HepG2 (cell line): ENCODE measurements around the gene POFUT2. TPM values are rescaled to one million over a fixed set of nuclear protein-coding genes. Genes with fewer than 3 reads are reported as not detected.

ENCODE experiments used
- ATF2 ChIP-seq: sonication (generic); formaldehyde crosslinking; IDR thresholded peaks from 2 replicates; pipeline ENCODE4 v1.4.0; 2020; ENCODE audit warnings: missing genetic modification reagents
- BHLHE40 ChIP-seq: IDR thresholded peaks from 2 replicates; pipeline ENCODE4 v1.6.1; 2011; ENCODE audit warnings: low read length, improper control_type of control experiment
- HNRNPUL1 ChIP-seq: fragments of 200-400 bp; formaldehyde crosslinking; IDR thresholded peaks from 2 replicates; pipeline ENCODE4 v1.6.1; 2017; ENCODE audit warnings: low read depth, mild to moderate bottlenecking, low read length, moderate library complexity
- ISL2 ChIP-seq: sonication (generic); formaldehyde crosslinking; IDR thresholded peaks from 2 replicates; pipeline ENCODE4 v1.5.0; 2020; ENCODE audit warnings: missing genetic modification reagents
- MED1 ChIP-seq: sonication (generic); formaldehyde crosslinking; IDR thresholded peaks from 2 replicates; pipeline ENCODE4 v1.4.0; 2020; ENCODE audit warnings: missing genetic modification reagents
- MLLT10 ChIP-seq: sonication (generic); formaldehyde crosslinking; IDR thresholded peaks from 2 replicates; pipeline ENCODE4 v1.4.0; 2020; ENCODE audit warnings: missing genetic modification reagents
- MZF1 ChIP-seq: sonication (generic); formaldehyde crosslinking; IDR thresholded peaks from 2 replicates; pipeline ENCODE4 v1.8.1; 2023; ENCODE audit warnings: mild to moderate bottlenecking, missing genetic modification reagents, borderline replicate concordance
- SALL2 ChIP-seq: sonication (generic); formaldehyde crosslinking; IDR thresholded peaks from 2 replicates; pipeline ENCODE4 v1.8.1; 2023; ENCODE audit warnings: mild to moderate bottlenecking, missing genetic modification reagents, inconsistent platforms
- TARDBP ChIP-seq: sonication (generic); formaldehyde crosslinking; IDR thresholded peaks from 2 replicates; pipeline ENCODE4 v1.8.0; 2022; ENCODE audit warnings: mild to moderate bottlenecking, missing genetic modification reagents
- ZBTB38 ChIP-seq: sonication (generic); formaldehyde crosslinking; IDR thresholded peaks from 2 replicates; pipeline ENCODE4 v1.5.1; 2020; ENCODE audit warnings: mild to moderate bottlenecking, missing genetic modification reagents
- ZNF180 ChIP-seq: sonication (generic); formaldehyde crosslinking; IDR thresholded peaks from 2 replicates; pipeline ENCODE4 v1.4.0; 2020; ENCODE audit warnings: low read depth, missing genetic modification reagents, borderline replicate concordance
- ZNF431 ChIP-seq: sonication (generic); formaldehyde crosslinking; IDR thresholded peaks from 2 replicates; pipeline ENCODE4 v1.9.0; 2022; ENCODE audit warnings: missing genetic modification reagents, low read depth, mild to moderate bottlenecking, borderline replicate concordance
- ZNF460 ChIP-seq: sonication (generic); formaldehyde crosslinking; IDR thresholded peaks from 2 replicates; pipeline ENCODE4 v1.5.1; 2020; ENCODE audit warnings: missing genetic modification reagents, mild to moderate bottlenecking, borderline replicate concordance
- ZNF740 ChIP-seq: sonication (generic); formaldehyde crosslinking; IDR thresholded peaks from 2 replicates; pipeline ENCODE4 v1.4.0; 2020; ENCODE audit warnings: missing genetic modification reagents
- ZNF792 ChIP-seq: IDR thresholded peaks from 2 replicates; pipeline ENCODE4 v1.6.1; 2016
- polyA plus RNA-seq, 8 experiments: library from polyadenylated mRNA; depleted of rRNA in 3 of 8; stranded (reverse) in 7 of 8; unstranded in 1 of 8; fragments of >200 nt; fragmentation: Illumina TruSeq in 4 of 8; extraction: Trizol in 4 of 8; gene quantifications; 2 replicates each; pipeline versions ENCODE4 v1.2.1 to v1.2.3, GENCODE V29; 2011 to 2016; ENCODE audit warnings: low read depth in 4 of 8, missing spikeins in 1 of 8, mixed read lengths in 1 of 8; ENCODE audit not compliant: insufficient read depth in 1 of 8
- total RNA-seq, 5 experiments: library from RNA; depleted of rRNA; stranded (reverse); fragments of >200 nt; fragmentation: Illumina TruSeq; extraction: Trizol; gene quantifications; 2 replicates each; pipeline ENCODE4 v1.2.3, GENCODE V29; 2016; ENCODE audit warnings: low read depth in 1 of 5
- TF ChIP-seq, protein P1 (sequence below): sonication (generic); formaldehyde crosslinking; IDR thresholded peaks from 2 replicates; pipeline ENCODE4 v1.4.0; 2020; ENCODE audit warnings: mild to moderate bottlenecking, low read depth, missing genetic modification reagents
- TF ChIP-seq, protein P2 (sequence below): sonication (generic); formaldehyde crosslinking; conservative IDR thresholded peaks from 2 replicates; pipeline ENCODE4 v1.4.0; 2020; ENCODE audit warnings: mild to moderate bottlenecking, missing genetic modification reagents, moderate library complexity
- TF ChIP-seq, protein P3 (sequence below): sonication (generic); formaldehyde crosslinking; conservative IDR thresholded peaks from 2 replicates; pipeline ENCODE4 v1.4.0; 2020; ENCODE audit warnings: missing genetic modification reagents
- TF ChIP-seq, protein P4 (sequence below): sonication (generic); formaldehyde crosslinking; IDR thresholded peaks from 2 replicates; pipeline ENCODE4 v1.9.0; 2021; ENCODE audit warnings: missing genetic modification reagents, borderline replicate concordance

POFUT2 gene
- total and polyA plus RNA-seq, 2 of the 13 experiments (the other 11 are each of a cell fraction or from before 2014, with no cell fraction given) = 22.8 to 24.0 TPM

DNA sequence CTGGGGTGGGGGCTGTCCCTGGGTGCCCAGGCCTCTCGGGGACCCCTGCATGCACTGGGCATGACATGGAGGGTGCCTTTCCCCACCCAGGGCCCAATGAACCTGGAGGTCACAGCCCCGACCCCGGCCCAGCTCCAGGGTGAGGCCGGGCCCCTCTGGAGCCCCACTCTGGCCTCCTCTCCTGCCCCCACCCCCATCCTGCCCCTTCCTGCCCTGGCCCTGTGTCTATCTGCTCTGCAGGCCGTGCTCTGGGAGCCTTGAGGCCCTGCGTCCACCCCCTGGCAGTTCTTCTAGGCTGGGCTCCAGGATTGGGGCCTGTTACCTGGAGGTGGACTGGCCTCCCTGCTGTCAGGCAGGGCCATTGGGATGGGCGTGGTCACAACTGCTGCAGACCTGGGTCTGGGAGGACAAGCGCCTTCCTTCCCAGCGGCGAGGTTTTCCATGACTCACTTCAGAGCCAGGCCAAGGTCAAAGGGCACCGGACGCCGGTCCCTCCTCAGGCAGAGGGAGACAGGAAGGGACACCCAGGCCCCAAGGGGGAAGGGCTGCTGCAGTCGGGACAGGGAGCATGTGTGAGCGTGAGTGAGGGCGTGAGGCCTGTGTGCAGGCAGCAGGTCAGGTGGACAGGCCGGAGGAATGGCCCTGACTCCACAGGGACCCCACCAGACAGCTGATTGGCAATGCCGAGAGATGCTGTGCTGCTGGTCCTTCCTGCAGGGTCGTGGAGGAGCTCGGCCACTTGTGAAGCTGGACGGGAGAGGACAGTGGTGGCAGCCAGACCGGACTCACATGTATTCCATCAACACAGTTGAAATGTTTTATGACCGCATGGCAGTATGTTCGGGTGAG, 31.1 kb upstream of the POFUT2 start (continued):
- TF ChIP-seq MZF1 (CRISPR knock-in tag) (peak; percentile 18; the same call in 1 of the 2 replicates), TARDBP (CRISPR knock-in tag) (peak; percentile 84; the same call in 1 of the 2 replicates), ZNF740 (no peak), ZBTB38 (CRISPR knock-in tag) (peak; percentile 86), HNRNPUL1 (no peak), MLLT10 (CRISPR knock-in tag) (no peak), BHLHE40 (peak; percentile 6; the same call in 1 of the 2 replicates), ATF2 (no peak), MED1 (CRISPR knock-in tag) (peak; percentile 90), ZNF460 (no peak), ZNF180 (CRISPR knock-in tag) (no peak), ZNF431 (no peak), ZNF792 (CRISPR knock-in tag) (no peak), ISL2 (0 out of 2 replicates have a peak, but pooled peaks have one; percentile 37), SALL2 (CRISPR knock-in tag) (peak; percentile 65; the same call in 1 of the 2 replicates)
- TF ChIP-seq, protein P1, sequence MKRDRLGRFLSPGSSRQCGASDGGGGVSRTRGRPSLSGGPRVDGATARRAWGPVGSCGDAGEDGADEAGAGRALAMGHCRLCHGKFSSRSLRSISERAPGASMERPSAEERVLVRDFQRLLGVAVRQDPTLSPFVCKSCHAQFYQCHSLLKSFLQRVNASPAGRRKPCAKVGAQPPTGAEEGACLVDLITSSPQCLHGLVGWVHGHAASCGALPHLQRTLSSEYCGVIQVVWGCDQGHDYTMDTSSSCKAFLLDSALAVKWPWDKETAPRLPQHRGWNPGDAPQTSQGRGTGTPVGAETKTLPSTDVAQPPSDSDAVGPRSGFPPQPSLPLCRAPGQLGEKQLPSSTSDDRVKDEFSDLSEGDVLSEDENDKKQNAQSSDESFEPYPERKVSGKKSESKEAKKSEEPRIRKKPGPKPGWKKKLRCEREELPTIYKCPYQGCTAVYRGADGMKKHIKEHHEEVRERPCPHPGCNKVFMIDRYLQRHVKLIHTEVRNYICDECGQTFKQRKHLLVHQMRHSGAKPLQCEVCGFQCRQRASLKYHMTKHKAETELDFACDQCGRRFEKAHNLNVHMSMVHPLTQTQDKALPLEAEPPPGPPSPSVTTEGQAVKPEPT = no peak
- TF ChIP-seq, protein P2, sequence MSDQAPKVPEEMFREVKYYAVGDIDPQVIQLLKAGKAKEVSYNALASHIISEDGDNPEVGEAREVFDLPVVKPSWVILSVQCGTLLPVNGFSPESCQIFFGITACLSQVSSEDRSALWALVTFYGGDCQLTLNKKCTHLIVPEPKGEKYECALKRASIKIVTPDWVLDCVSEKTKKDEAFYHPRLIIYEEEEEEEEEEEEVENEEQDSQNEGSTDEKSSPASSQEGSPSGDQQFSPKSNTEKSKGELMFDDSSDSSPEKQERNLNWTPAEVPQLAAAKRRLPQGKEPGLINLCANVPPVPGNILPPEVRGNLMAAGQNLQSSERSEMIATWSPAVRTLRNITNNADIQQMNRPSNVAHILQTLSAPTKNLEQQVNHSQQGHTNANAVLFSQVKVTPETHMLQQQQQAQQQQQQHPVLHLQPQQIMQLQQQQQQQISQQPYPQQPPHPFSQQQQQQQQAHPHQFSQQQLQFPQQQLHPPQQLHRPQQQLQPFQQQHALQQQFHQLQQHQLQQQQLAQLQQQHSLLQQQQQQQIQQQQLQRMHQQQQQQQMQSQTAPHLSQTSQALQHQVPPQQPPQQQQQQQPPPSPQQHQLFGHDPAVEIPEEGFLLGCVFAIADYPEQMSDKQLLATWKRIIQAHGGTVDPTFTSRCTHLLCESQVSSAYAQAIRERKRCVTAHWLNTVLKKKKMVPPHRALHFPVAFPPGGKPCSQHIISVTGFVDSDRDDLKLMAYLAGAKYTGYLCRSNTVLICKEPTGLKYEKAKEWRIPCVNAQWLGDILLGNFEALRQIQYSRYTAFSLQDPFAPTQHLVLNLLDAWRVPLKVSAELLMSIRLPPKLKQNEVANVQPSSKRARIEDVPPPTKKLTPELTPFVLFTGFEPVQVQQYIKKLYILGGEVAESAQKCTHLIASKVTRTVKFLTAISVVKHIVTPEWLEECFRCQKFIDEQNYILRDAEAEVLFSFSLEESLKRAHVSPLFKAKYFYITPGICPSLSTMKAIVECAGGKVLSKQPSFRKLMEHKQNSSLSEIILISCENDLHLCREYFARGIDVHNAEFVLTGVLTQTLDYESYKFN = peak; percentile 80
- TF ChIP-seq, protein P3, sequence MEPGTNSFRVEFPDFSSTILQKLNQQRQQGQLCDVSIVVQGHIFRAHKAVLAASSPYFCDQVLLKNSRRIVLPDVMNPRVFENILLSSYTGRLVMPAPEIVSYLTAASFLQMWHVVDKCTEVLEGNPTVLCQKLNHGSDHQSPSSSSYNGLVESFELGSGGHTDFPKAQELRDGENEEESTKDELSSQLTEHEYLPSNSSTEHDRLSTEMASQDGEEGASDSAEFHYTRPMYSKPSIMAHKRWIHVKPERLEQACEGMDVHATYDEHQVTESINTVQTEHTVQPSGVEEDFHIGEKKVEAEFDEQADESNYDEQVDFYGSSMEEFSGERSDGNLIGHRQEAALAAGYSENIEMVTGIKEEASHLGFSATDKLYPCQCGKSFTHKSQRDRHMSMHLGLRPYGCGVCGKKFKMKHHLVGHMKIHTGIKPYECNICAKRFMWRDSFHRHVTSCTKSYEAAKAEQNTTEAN = peak; percentile 87
- TF ChIP-seq, protein P4, sequence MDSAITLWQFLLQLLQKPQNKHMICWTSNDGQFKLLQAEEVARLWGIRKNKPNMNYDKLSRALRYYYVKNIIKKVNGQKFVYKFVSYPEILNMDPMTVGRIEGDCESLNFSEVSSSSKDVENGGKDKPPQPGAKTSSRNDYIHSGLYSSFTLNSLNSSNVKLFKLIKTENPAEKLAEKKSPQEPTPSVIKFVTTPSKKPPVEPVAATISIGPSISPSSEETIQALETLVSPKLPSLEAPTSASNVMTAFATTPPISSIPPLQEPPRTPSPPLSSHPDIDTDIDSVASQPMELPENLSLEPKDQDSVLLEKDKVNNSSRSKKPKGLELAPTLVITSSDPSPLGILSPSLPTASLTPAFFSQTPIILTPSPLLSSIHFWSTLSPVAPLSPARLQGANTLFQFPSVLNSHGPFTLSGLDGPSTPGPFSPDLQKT (CRISPR knock-in tag) = no peak
